ENCODE measurements around the gene TADA3. TPM values are rescaled to one million over a fixed set of nuclear protein-coding genes. Genes with fewer than 3 reads are reported as not detected.

The TADA3 gene
- total RNA-seq, 1 donor from 2014 or later: 106 TPM

DNA sequence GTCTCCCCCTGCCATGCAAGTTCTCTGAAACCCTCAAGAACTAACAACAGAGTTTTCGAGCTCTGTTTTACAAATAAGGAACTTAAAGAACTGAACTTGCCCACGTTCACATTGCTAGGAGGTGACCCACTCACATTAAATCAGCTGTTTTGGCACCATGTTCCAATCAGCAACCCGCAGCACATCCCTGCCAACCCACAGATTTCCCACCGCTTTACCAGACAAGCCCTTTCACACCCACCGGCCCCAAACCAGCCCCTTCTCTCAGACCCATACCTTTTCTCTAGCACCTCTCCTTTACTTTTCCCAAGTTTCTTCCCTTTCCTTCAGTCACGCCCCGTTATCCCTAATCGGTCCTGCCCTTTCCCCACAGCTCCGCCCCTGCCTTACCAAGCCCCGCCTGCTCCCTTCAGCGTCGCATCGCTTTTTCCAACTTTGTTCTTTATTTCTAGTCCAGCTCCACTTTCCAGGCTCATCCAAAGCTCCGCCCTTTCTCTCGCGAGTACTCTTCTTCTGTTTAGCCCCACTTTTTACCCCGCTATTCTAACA, 61.5 kb downstream of the TADA3 start:
- peaks cover 15 to 24% of the 10 kb centered on the region in 2 donors for H3K4me1 ChIP-seq
- peaks cover 14 to 18% of the 10 kb centered on the region in 2 donors for H3K36me3 ChIP-seq
- no peaks in the 10 kb centered on the region for H3K27me3 ChIP-seq
- peak overlapping the region; percentile 99 to 100 for H3K4me3 ChIP-seq
- peak overlapping the region; percentile 98 for H3K27ac ChIP-seq
- H3K9me3 ChIP-seq: no peaks in the 10 kb centered on the region
- DNase-seq (ENCODE audit: low spot score in 2 of 2): no peak
- intact Hi-C loops (cut with DNase I): loop anchor here (1.0 to 10.0 kb wide), 13 partner anchors 14 to 444 kb away; partner anchors contain the start of genes CRELD1, IL17RC, JAGN1 and MTMR14
- TF ChIP-seq, protein P1, sequence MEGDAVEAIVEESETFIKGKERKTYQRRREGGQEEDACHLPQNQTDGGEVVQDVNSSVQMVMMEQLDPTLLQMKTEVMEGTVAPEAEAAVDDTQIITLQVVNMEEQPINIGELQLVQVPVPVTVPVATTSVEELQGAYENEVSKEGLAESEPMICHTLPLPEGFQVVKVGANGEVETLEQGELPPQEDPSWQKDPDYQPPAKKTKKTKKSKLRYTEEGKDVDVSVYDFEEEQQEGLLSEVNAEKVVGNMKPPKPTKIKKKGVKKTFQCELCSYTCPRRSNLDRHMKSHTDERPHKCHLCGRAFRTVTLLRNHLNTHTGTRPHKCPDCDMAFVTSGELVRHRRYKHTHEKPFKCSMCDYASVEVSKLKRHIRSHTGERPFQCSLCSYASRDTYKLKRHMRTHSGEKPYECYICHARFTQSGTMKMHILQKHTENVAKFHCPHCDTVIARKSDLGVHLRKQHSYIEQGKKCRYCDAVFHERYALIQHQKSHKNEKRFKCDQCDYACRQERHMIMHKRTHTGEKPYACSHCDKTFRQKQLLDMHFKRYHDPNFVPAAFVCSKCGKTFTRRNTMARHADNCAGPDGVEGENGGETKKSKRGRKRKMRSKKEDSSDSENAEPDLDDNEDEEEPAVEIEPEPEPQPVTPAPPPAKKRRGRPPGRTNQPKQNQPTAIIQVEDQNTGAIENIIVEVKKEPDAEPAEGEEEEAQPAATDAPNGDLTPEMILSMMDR (IDR thresholded peaks at IDR 0.05): no peak

Other genes with a start within 250 kb of the TADA3 start
- not detected for gene LHFPL4, start 238.7 kb downstream of the TADA3 start, total RNA-seq
- 13.7 TPM for gene MTMR14, start 143.0 kb downstream of the TADA3 start, total RNA-seq
- gene CPNE9, start 88.6 kb downstream of the TADA3 start, total RNA-seq: not detected
- gene BRPF1, start 60.7 kb downstream of the TADA3 start, total RNA-seq: 18.6 TPM
- gene OGG1, start 42.5 kb downstream of the TADA3 start, total RNA-seq: 36.0 TPM
- gene CAMK1, start 22.5 kb downstream of the TADA3 start, total RNA-seq: 82.9 TPM
- 160 TPM for gene ARPC4, start 609 bp upstream of the TADA3 start, total RNA-seq
- gene TTLL3, start 17.8 kb upstream of the TADA3 start, total RNA-seq: 47.0 TPM
- 30.7 TPM for gene RPUSD3, start 51.5 kb upstream of the TADA3 start, total RNA-seq
- 29.9 TPM for gene CIDEC, start 87.8 kb upstream of the TADA3 start, total RNA-seq
- 55.2 TPM for gene JAGN1, start 98.1 kb upstream of the TADA3 start, total RNA-seq
- gene IL17RE, start 110.4 kb upstream of the TADA3 start, total RNA-seq: 21.7 TPM
- gene IL17RC, start 124.6 kb upstream of the TADA3 start, total RNA-seq: 82.5 TPM
- 35.8 TPM for gene CRELD1, start 141.4 kb upstream of the TADA3 start, total RNA-seq
- 1.1 TPM for gene PRRT3, start 159.9 kb upstream of the TADA3 start, total RNA-seq
- 12.3 TPM for gene EMC3, start 194.4 kb upstream of the TADA3 start, total RNA-seq
- gene FANCD2, start 234.0 kb upstream of the TADA3 start, total RNA-seq: 54.6 TPM